HCT116 (cell line): ENCODE results near the gene LEMD1. TPM values are rescaled to one million over a fixed set of nuclear protein-coding genes. Genes with fewer than 3 reads are reported as not detected.
"Not testable (repeated sequence)": the region's sequence is repeated elsewhere in the genome, so short reads cannot be mapped to it uniquely, and the experiment has no call there.

Experiments
- ATAC-seq: fragments of 200-7000 bp; cut with Tn5 transposase; 2 replicates; pipeline ENCODE4 v1.9.1; 2020; ENCODE audit warnings: mild to moderate bottlenecking, moderate library complexity
- BruUV-seq: library from RNA; stranded (reverse); fragments of 400-500 nt; replicated peaks from 2 replicates; lab custom pipeline; 2021; lab: Mats Ljungman, UMichigan
- CTCF ChIA-PET: fragments of 300-600 bp; sonication (Branson Sonifier 250); formaldehyde crosslinking; loops from one replicate; lab custom pipeline; 2021; ENCODE audit warnings: antibody characterized with exemption; lab: Charles Lee
- POLR2A ChIA-PET: fragments of 300-600, 350-600 bp; sonication (Branson Sonifier 250); formaldehyde crosslinking; loops from one replicate; lab custom pipeline; 2021; ENCODE audit warnings: antibody characterized with exemption; lab: Charles Lee
- RAD21 ChIA-PET, 2 experiments: fragments of 300-600 bp; sonication (Branson Sonifier 250); formaldehyde crosslinking; loops; one replicate each; lab custom pipeline; 2023; ENCODE audit warnings: low total read pairs in 2 of 2; ENCODE audit not compliant: uncharacterized antibody in 2 of 2, unreplicated experiment in 2 of 2, low non-redundant PET in 1 of 2; lab: Charles Lee
- DNase-seq: peaks from one replicate; pipeline ENCODE4 v3.0.0-alpha.2; 2010; ENCODE audit warnings: low read depth, low spot score
- H2AFZ ChIP-seq: fragments of 200-600 bp; shearing (Covaris generic), sonication (generic); 2 replicates; pipeline ENCODE4 v1.6.1; 2017; ENCODE audit warnings: low read depth, mixed run types, mixed read lengths, antibody characterized with exemption, low read length; ENCODE audit not compliant: poor library complexity, severe bottlenecking
- H3K27ac ChIP-seq: 2 replicates; pipeline ENCODE4 v1.5.1; 2012; ENCODE audit warnings: low read depth, low read length
- H3K27me3 ChIP-seq: fragments of 200-600 bp; sonication (generic); 2 replicates; pipeline ENCODE4 v1.6.1; 2016; ENCODE audit warnings: mixed run types, low read length, mixed read lengths; ENCODE audit not compliant: insufficient read depth
- H3K36me3 ChIP-seq, 2 experiments: fragments of 200-500 bp in 1 of 2; fragments of 200-600 bp in 1 of 2; sonication (Bioruptor generic) in 1 of 2; sonication (generic) in 1 of 2; 2 replicates each; pipeline versions ENCODE4 v1.5.1 to v1.6.1; 2014 to 2016; ENCODE audit warnings: low read length in 2 of 2, inconsistent platforms in 1 of 2, mixed read lengths in 1 of 2, mixed run types in 1 of 2; ENCODE audit not compliant: insufficient read depth in 2 of 2, control insufficient read depth in 1 of 2
- H3K4me1 ChIP-seq, 2 experiments: fragments of 200-600 bp in 1 of 2; sonication (generic) in 1 of 2; 2 replicates each; pipeline versions ENCODE4 v1.5.1 to v1.6.1; 2012 to 2017; ENCODE audit warnings: low read length in 2 of 2, inconsistent platforms in 1 of 2, mild to moderate bottlenecking in 1 of 2, mixed read lengths in 1 of 2, mixed run types in 1 of 2, moderate library complexity in 1 of 2; ENCODE audit not compliant: insufficient read depth in 2 of 2, control insufficient read depth in 1 of 2
- H3K4me2 ChIP-seq: fragments of 200-600 bp; sonication (generic); 2 replicates; pipeline ENCODE4 v1.6.1; 2017; ENCODE audit warnings: mixed run types, low read length, mixed read lengths
- H3K4me3 ChIP-seq, 2 experiments: fragments of 200-600 bp in 1 of 2; sonication (generic) in 1 of 2; replicated peaks in 1 of 2; 2 replicates each; pipeline ENCODE4 v1.5.1; 2011 to 2016; ENCODE audit warnings: low read length in 2 of 2, control low read depth in 1 of 2, low read depth in 1 of 2, mild to moderate bottlenecking in 1 of 2, mixed read lengths in 1 of 2, mixed run types in 1 of 2
- H3K79me2 ChIP-seq: fragments of 200-600 bp; sonication (generic); 2 replicates; pipeline ENCODE4 v1.6.1; 2017; ENCODE audit warnings: mild to moderate bottlenecking, mixed run types, low read length, moderate library complexity, mixed read lengths; ENCODE audit not compliant: insufficient read depth
- H3K9ac ChIP-seq: fragments of 200-600 bp; sonication (generic); 2 replicates; pipeline ENCODE4 v1.6.1; 2016; ENCODE audit warnings: low read length, mixed read lengths
- H3K9me2 ChIP-seq: fragments of 200-600 bp; sonication (generic), shearing (Covaris generic); 2 replicates; pipeline ENCODE4 v1.6.1; 2017; ENCODE audit warnings: mixed run types, mild to moderate bottlenecking, moderate library complexity; ENCODE audit not compliant: insufficient read depth
- H3K9me3 ChIP-seq, 2 experiments: fragments of 200-500 bp in 1 of 2; fragments of 200-600 bp in 1 of 2; sonication (Bioruptor generic) in 1 of 2; sonication (generic) in 1 of 2; 2 replicates each; pipeline ENCODE4 v1.6.1; 2014 to 2017; ENCODE audit warnings: low read length in 2 of 2, mixed read lengths in 2 of 2, inconsistent platforms in 1 of 2, low read depth in 1 of 2, mild to moderate bottlenecking in 1 of 2, mixed run types in 1 of 2, moderate library complexity in 1 of 2; ENCODE audit not compliant: control insufficient read depth in 1 of 2, insufficient read depth in 1 of 2
- H4K20me1 ChIP-seq: fragments of 200-600 bp; sonication (generic), shearing (Covaris generic); 2 replicates; pipeline ENCODE4 v1.6.1; 2017; ENCODE audit warnings: mixed run types, mild to moderate bottlenecking, moderate library complexity; ENCODE audit not compliant: insufficient read depth
- TCF7L2 ChIP-seq: IDR thresholded peaks from 2 replicates; pipeline ENCODE4 v1.7.0; 2011; ENCODE audit warnings: borderline replicate concordance, inconsistent platforms; ENCODE audit not compliant: insufficient read depth, insufficient read length; ENCODE audit errors: extremely low read depth
- intact Hi-C: fragments of 100-400 bp; cut with micrococcal nuclease; formaldehyde crosslinking; loops from 2 replicates; pipeline ENCODE4 v1.10.0; 2022
- total RNA-seq: library from RNA; stranded (reverse); gene quantifications from one replicate; pipeline ENCODE4 v1.2.1, GENCODE V29; 2021; ENCODE audit not compliant: unreplicated experiment

Gene LEMD1
- total RNA-seq, 1 experiment from 2014 or later = 11.9 TPM

DNA sequence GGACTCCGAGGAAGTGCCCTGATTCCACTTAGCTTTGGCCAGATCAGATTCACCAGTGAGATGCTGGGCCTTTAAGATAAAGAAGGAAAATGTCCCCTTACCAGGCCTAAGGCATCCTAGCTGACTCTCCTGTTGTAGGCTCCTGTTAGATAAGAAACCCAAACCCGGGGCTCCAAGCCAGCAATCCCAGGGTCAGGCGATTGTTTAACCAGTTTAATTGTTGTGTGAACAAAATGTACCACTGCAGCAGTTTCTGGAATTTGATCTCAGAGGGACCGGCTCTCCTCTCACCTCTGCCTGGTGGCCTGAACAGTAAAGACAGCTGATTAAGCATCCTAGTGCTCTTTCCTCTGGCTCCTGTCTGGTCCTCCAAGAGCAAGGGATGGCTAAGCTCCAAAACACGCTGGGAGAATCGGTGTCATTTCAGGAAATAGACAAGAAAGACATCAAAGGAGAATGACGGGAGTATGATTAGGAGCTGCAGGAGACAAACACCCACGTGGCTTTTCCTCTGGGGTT is 55.9 kb downstream of the LEMD1 start:
- Histone ChIP-seq H2AFZ (peak overlapping the region; percentile 75), H3K9me3 (no peaks in the 10 kb centered on the region), H3K27me3 (no peaks in the 10 kb centered on the region), H3K36me3 (no peaks in the 10 kb centered on the region), H3K79me2 (no peaks in the 10 kb centered on the region), H3K27ac (no peak overlapping the region), H3K9me2 (no peaks in the 10 kb centered on the region), H3K4me2 (peak overlapping the region; percentile 8; the same call in 1 of the 2 replicates), H3K9ac (no peak overlapping the region), H4K20me1 (no peaks in the 10 kb centered on the region), H3K4me1 (peaks cover 6 to 10% of the 10 kb centered on the region in 2 experiments; a peak in 3 of 4 replicates), H3K4me3 (no peak overlapping the region)
- BruUV-seq = no TSS peak
- RAD21 ChIA-PET = no interaction called here
- TF ChIP-seq TCF7L2 = no peak
- DNase-seq (no peak), ATAC-seq (peak; percentile 49)
- POLR2A ChIA-PET = no interaction called here
- intact Hi-C loops = no loop called here
- CTCF ChIA-PET = interaction anchor here (0.9 to 2.2 kb wide), 2 partner anchors 12 to 31 kb away, joined by 3 to 8 read pairs; no protein-coding TSS in a partner anchor

DNA sequence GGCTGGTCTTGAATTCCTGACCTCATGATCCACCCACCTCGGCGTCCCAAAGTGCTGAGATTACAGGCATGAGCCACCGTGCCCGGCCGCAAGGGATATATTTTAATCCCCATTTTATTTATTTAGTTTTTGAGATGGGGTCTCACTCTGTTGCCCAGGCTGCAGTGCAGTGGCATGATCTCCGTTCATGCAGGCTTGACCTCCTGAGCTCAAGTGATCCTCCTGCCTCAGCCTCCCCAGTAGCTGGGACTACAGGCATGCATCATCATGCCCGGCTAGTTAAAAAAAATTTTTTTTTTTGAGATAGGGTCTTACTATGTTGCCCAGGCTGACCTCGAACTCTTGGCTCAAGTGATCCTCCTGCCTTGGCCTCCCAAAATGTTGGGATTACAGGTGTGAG is 56.8 kb downstream of the LEMD1 start:
- H3K9me3 ChIP-seq, H3K4me2 ChIP-seq, ATAC-seq, H4K20me1 ChIP-seq, H3K27ac ChIP-seq, H3K27me3 ChIP-seq, H3K79me2 ChIP-seq, H3K36me3 ChIP-seq, intact Hi-C loops, RAD21 ChIA-PET, H3K4me3 ChIP-seq, H2AFZ ChIP-seq, POLR2A ChIA-PET, H3K9me2 ChIP-seq, H3K9ac ChIP-seq, DNase-seq, BruUV-seq: not testable (repeated sequence)
- H3K4me1 ChIP-seq = peaks cover 6 to 10% of the 10 kb centered on the region in 2 experiments; a peak in 3 of 4 replicates
- CTCF ChIA-PET = interaction anchor here (2.2 kb wide), 1 partner anchor 11 kb away, joined by 8 read pairs; no protein-coding TSS in a partner anchor
